Caki2 (cell line): ENCODE results near the gene RSAD2. TPM values are rescaled to one million over a fixed set of nuclear protein-coding genes. Genes with fewer than 3 reads are reported as not detected.

Experiments used
- total RNA-seq: library from RNA; depleted of rRNA; stranded (reverse); fragments of >200 nt; shearing (Covaris generic); gene quantifications from 2 replicates; pipeline ENCODE4 v1.2.3, GENCODE V29; 2014; ENCODE audit warnings: low replicate concordance; rRNA removed

Gene RSAD2
- total RNA-seq, 1 experiment from 2014 or later = 7.7 TPM

Other genes starting within 250 kb of the RSAD2 start
- gene CMPK2, start 11.9 kb upstream of the RSAD2 start, total RNA-seq = 4.2 and 10.7 TPM in 2 replicates
- 5.0 and 19.5 TPM in 2 replicates for gene RNF144A, start 39.6 kb downstream of the RSAD2 start, total RNA-seq